SW480 (cell line): ENCODE results near the gene ATF2.
"Not testable (repeated sequence)": the region's sequence is repeated elsewhere in the genome, so short reads cannot be mapped to it uniquely, and the experiment has no call there.

ENCODE experiments used
- DNase-seq: peaks from one replicate; pipeline ENCODE4 v3.0.0-alpha.2; 2016; ENCODE audit warnings: low spot score

ATF2 gene

DNA sequence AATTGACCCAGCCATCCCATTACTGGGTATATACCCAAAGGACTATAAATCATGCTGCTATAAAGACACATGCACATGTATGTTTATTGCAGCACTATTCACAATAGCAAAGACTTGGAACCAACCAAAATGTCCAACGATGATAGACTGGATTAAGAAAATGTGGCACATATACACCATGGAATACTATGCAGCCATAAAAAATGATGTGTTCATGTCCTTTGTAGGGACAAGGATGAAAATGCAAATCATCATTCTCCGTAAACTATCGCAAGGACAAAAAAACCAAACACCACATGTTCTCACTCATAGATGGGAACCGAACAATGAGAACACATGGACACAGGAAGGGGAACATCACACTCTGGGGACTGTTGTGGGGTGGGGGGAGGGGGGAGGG is 83.9 kb downstream of the ATF2 start:
- DNase-seq: not testable (repeated sequence)

DNA sequence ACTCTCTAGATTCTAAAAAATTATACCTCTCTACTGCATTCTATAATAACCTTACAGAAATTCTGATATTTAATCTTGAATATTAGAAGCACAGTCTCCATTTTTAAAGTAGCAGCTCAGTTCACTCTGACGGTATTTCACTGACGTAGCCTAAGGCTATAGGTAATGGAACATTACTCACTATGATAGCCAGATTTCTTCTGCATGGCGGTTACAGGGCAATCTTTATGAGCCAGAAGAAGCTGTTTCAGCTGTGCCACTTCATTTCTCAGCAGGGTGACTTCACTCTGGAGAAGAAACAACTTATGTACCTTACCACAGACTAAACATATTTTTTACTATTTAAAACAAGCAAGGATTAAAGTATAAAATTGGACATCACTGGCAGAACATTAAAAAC is 87.5 kb downstream of the ATF2 start:
- no peak for DNase-seq

DNA sequence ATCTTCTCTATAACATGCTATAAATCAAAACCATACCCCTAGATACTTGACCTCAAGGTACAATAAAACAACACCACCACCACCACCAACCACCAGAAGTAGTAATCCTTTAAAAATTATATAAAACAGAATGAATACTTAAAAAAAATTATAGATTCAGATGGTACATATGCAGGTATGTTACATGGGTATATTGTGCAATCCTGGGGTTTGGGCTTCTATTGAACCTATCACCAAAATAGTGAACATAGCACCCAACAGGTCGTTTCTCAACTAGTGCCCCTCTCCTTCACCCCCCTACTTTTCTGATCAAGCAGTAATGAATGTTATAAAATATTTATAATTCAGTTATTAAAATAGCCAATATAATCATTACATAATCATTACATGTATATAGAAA is 91.7 kb downstream of the ATF2 start:
- no peak for DNase-seq

DNA sequence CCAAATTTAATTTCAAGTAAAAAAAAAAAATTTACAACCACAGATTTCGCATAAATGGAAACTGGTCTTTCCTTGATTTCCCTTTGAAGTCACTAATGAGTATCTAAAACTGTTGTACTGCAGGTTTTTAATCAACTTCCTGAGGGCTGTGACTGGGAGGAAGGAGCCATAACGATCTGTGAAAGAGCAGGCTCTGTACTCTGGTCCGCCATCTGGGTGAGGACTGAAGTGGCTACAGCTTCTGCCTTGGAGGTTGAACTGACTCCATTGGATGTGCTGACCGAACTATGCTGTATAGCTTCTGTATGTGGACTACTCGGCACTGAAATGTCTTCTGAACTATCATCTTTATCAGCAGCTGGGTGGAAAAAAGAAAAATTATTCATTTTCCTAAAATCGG is 93.5 kb downstream of the ATF2 start:
- no peak for DNase-seq

DNA sequence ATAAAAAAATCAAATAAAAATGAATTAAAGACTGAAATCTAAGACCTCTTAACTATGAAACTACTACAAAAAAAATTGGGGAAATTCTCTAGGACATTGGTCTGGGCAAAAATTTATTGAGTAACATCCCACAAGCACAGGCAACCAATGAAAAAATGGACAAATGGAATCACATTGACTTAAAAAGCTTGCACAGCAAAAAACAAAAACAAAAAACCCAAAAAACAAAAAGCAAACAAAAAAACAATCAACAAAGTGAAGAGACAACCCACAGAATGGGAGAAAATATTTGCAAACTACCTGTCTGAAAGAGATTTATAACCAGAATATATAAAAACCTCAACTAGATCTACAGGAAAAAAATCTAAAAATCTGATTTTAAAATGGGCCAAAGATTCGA is 99.5 kb downstream of the ATF2 start:
- no peak for DNase-seq

DNA sequence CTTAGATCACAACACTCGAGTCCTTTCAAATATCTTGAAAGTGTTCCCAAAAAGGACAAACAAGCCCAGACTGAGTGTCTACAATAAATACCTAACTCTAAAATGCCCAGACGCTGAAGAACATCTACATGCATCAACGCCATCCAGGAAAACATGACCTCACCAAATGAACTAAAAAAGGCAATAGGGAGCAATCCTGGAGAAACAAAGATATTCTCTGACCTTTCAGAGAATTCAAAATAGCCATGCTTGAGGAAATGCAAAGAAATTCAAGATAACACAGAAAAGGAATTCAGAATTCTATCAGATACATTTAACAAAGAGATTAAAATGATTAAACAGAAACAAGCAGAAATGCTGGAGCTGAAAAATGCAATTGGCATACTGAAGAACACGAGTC is 101.6 kb downstream of the ATF2 start:
- DNase-seq: no peak

DNA sequence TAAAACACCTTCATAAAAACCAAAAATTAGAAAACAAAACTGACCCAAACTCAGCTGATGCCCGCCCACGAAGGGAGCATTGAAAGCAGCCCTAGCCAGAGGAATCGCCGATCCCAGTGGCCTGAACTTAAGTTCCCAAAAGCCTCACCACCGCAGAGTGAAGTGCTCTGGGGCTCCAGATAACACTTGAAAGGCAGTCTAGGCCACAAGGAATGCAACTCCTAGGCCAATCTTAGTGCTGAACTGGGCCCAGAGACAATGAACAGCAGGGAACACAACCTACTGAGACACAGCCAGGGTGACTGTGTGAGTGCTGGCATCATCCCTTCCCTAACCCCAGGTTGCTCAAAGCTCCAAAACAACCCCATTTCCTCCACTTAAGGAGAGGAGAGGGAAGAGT is 103.2 kb downstream of the ATF2 start:
- no peak for DNase-seq

DNA sequence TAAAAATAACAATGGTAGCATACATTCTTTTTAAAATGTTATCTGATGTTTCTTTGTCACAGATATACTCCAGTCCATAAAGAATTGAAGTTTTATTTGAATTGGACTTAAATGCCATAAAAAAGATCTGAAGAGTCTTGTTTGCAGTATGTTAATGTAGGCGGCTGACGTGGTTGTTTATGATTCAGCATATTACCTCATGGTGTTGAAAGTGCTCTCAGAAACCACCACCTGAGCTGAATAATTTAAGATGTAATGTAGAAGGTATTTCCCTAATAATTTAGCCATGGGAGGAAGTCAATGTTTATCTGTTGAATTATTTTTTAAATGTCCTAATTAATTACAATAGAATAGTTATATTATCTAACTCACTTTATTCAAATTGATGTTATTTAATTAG is 104.3 kb downstream of the ATF2 start:
- DNase-seq: no peak

DNA sequence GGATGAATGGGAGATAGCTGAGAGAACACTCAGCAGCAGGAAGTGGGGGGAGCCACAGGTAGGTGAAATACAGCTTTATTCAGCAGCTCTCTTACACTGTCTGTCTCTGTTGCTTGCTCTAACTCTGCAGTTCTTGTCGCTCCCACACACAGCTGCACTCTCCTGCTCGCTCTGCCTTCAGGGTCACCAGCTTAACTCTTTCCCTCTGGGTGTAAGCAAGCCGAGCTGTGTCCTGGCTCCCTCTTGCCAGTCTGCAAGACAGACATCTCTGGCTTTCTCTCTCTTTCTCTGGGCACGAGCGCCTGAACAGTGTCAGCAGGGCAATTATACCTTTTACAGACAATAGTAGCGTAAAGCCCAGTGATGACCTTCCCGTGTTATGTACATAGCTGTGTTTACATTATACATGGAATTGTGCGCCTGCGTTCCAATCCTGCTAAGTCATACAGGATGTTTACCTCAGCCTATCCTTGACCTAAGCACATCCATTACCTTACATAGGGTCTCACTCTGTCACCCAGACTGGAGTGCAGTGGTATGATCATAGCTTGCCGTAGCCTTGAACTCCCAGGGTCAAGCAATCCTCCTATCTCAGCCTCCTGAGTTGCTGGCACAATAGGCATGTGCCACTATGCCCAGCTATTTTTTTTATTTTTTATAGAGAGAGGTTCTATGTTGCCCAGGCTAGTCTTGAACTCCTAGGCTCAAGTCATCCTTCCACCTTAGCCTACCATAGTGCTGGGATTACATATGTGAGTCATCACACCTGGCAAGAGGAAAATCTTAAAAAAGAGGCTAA is 105.0 kb downstream of the ATF2 start:
- no peak for DNase-seq

DNA sequence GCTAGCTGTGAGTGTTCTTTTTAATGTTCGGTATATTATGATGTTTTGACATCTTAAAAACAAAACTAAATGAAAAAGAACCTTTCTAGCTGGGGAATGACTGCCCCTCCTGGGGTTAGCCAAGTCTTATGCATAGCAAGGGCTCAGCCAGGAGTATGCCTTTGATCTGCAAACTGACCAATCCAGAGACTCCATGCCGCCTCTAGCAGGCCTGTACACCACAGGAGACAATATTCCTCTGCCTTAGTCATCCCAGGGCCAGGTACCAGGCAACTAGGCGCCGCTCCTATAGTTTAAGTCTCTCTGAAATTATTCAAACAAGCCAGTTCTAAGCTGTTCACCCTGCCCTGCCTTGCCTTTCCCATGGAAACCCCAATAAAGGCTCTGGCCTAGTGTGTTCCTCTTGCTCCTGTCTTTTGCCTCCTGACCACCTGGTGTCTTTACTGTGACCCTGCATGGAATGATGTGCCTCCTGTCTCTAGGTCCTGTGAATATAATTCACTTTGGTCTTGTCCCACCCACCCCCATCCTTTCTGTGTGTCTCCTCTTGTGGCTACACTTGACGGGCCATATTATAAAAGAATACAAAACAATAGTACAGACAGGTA is 110.8 kb downstream of the ATF2 start:
- DNase-seq: peak; percentile 45

DNA sequence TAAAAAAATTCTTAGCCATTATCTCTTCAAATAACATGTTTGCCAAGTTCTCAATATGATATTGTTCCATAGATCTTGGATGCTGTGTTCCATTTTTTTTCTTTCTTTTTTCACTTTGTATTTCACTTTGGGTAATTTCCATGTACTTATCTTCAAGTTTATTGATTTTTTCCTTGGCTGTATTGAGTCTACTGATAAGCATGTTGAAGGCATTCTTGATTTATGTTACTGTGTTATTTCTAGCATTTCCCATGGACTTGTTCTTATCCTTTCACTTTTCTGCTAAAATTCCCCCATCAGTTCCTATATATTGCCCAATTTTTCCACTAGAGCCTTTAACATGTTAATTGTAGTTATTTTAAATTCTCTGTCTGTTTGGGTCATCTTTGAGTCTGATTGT is 112.0 kb downstream of the ATF2 start:
- no peak for DNase-seq

DNA sequence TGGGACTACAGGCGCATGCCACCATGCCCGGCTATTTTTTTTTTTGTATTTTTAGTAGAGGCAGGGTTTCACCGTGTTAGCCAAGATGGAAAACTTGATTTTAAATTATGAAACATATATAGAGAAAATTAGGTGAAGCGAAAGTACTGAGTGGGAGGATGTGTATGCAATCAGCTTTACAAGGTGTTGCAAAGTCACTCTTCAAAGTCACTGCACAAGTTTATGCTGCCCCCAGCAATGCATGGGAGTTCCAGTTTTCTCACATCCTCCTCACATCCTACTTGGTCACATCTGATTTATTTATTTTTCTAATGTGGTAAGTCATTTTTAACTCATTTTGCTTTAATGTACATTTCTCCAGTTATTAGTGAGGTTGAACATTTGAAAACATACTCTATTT is 113.7 kb downstream of the ATF2 start:
- DNase-seq: no peak

DNA sequence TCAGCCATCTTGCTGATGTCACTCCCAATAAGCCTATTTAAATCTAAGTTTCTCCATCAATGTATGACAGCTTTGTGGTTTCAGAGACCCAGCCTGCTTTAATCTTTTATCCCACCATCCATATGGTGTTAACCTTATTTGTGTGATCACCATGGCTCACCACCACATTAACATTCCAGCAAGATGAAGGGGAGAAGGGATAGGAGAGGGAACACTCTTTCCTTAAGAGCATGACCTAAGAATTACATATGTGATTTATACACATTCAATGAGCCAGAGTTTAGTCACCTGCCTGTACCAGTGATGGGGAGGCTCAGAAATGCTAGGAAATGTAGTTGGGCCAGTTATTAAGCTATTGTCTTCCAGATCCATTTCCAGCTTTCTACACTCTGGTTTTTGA is 118.3 kb downstream of the ATF2 start:
- DNase-seq: no peak

DNA sequence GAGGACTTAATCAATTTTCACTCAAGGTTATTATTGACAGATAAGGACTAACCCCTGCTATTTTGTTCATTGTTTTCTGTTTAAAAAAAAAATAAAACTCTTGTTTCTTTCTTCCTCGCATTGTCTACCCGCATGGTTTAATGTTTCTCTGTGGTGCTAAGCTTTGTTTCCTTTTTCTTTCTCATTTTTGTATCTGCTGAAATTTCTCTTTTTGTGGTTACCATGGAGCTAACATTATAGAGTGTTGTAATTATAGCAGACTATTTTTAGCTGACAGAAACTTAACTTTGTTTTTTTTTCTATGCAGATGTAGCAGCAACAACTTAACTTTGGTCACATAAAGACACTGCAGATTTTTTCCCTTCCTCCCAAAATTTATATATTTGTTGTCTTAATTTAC is 119.7 kb downstream of the ATF2 start:
- DNase-seq: no peak

DNA sequence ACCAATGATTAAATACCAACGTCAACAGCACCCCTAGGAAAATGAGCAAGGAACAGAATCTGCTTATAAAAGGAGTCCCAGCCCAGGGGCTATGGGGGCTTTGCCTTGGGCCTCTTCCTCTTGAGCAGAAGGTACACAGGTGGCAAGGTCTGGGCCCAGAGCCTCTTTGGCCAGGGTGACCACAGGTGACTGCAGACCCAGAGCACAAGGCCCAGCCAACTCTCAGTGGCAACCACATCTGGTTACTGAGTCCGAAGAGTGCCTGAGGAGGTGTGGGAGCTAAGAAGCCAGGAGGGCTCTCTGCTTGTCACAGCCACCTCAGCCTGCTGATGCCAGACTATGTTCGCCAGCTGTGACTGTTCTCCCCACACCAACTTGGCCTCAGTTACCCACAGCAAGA is 128.5 kb downstream of the ATF2 start:
- DNase-seq: no peak

DNA sequence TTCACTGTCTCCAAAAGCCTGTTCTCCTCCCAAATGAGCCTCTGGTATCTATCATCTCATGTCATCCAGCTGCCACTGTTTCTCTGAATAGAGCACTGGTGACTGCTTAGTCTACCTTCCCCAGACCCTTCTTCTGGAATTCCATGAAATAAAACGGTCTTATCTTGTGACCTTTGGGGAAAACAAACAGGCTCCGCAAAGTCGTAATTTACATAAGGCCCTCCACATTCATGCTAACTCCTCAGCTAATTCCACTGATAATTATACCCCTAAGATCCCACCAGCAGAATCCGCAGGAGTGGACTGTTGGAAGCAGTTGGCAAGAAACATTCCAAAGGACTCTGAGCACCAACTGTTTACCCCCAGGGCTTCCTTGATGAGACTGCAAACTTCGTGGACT is 129.0 kb downstream of the ATF2 start:
- no peak for DNase-seq

DNA sequence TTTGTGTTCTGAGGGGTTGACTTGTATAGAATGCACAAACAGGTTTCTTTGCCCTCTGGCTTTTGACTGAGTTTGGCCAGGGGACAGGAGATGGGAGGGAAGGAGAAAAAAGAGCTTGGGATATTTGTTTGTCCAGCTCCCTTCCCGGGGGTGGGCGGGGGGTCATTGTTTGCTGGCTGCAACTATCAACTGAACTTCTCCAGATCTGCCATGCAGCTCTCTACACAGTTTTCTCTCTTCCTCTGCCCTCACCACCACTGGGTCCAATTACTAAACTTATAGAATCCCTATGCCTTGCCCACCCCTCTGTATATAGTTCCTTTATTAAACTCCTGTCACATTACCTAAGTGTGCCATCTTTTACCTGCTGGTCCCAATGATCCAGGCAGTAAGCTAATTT is 130.1 kb downstream of the ATF2 start:
- DNase-seq: no peak

DNA sequence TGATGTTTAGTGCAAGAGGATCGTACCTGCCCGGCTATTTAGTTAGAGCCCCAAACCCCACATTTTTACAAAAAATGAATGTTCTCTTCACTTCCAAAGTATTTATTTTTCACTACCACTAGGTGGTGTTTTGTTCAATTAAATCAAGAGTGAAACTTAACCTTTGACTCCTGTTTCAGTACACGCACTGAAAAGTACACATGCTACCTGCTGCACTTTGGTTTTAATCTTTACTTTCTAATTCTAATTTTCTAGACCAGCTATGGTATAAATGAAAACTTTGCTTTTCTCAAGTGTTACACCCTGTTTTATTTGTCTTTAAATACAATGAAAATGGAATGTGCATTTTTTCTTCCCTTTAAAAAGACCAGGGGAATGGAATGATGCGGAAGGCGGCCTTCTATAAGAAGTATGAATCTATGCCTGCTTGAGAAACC is 131.4 kb downstream of the ATF2 start:
- peak; percentile 38 for DNase-seq

DNA sequence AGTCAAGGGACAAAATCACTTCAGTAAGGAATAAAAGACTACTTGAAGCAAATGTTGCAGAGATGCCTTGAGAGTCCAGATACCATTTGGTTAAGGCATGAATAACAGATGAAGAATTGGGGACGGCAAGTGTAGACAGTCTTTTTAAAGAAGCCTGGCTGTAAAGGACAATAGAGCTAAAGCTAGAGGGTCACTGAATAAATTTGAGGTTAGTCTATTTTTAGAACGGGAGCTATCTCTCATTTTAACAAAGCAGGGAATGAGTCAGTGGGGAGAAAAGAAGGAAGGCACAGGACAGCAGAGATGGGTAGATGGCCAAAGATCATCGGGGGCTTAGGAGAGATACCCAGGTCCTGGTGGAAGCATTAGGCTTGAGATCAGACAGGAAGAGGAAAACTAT is 132.2 kb downstream of the ATF2 start:
- no peak for DNase-seq

DNA sequence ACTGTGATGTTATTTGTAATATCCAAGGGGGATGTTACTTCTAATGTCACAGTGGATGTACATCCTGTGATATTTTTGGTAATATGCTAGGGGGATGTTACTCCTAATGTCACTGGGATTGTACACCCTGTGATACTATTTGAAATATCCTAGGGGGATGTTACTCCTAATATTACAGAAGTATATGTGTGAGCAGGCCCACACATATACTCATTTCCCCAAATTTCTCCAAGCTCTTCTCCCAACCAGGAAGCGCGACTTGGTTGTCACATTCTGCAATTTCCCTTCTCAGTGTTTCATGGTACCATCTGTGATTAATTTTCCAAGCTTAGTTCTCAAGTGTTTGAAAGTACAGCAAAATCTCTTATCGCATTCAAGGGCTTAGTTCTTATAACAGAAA is 133.3 kb downstream of the ATF2 start:
- DNase-seq: no peak

DNA sequence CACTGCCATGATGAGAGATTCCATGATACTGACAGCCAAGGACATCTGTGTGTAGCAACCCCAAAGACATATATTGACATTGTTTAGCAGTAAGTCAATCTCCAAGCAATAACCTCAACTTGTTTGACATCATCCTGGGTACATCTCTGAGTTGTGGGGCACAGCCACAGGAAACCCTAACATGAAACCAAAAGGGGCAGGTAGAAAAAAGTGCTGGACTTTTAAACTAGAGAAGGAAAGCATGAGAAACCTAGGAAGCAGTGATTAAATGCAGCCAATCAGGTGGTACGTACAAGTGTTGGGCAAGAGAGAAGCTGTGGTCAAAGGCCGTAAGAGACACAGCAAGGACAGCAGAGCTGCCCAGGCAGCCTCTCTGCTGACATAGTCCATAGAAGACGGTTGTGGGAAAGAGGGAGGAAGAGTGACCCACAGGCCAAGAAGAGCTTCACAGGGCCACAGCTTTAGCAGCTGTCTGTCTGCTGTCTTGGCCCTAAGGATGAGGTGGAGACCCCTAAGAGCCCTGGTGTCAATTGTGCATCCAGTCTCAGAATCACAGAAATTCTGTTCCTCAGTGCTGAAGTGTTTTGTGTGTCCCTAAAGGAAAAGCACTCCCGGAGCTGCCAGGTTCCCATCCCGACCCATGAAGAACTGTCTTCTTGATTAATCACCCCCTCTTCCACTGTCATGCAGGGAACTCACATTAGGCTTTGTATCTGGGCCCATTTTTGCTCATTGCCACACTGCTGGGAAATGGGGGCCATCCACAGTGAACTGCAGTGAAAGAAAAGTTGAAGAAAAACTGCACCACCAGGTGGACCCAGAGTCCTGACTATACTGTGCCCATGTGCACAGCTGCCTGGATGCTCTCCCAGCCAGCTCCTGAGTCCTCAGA is 137.4 kb downstream of the ATF2 start:
- peak; percentile 47 for DNase-seq

DNA sequence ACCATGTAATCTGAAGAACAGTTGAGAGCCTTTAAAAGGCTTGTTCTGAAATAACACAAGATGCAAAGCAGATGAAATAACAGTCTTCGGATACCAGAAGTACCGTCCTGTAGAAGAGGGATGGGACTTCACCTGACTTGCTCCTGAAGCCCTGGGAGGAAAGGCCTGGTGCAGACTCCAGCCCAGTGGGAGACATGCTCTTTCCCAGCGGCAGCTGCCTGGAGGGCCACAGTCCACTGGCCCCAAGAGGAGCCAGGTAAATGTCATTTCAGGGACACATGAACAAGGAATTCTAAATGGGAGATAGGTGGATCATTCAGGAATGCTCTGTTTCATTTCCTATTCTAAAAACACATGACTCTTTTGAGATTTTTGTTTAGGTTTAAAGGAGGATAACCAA is 140.2 kb downstream of the ATF2 start:
- DNase-seq: no peak

DNA sequence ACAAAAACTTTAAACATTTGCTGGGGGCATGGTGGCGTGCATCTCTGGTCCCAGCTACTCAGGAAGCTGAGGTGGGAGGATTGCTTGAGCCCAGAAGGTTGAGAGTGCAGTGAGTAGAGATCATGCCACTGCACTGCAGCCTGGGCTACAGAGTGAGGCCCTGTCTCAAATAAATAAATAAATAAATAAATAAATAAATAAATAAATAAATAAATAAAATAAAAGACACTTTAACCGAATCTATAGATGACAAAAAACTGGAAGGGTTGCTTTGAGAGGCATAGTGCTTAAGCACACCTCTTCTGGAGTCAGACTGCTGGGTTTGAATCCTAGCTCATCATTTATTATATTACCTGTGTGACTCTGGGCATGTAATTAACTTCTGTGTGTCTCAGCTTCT is 141.6 kb downstream of the ATF2 start:
- no peak for DNase-seq
